Stimulated activated CD4-positive, alpha-beta T cell treated with anti-CD3 and anti-CD28 coated beads, Interleukin-4, amount 100 ng/mL, for 48 hours (primary cell): ENCODE measurements around the gene MAB21L2.
"Not testable (repeated sequence)": the region's sequence is repeated elsewhere in the genome, so short reads cannot be mapped to it uniquely, and the experiment has no call there.

Experiments
- DNase-seq, 2 donors: peaks; one replicate each; pipeline ENCODE4 v3.0.0-alpha.2; 2020; ENCODE audit warnings: low read depth in 2 of 2

The MAB21L2 gene

GRCh38 chr4:150582146-150582872 is at the start of gene MAB21L2:
MAB21L2 (plus strand) TSS chr4:150582151; CDS start chr4:150583030, 879 bp downstream.
- DNase-seq: no peak

GRCh38 chr4:150533673-150534072 is 48.3 kb upstream of the MAB21L2 start:
- DNase-seq: no peak

GRCh38 chr4:150534818-150535217 is 47.1 kb upstream of the MAB21L2 start:
- DNase-seq: no peak

- DNase-seq: not testable (repeated sequence)
These were observed 44.0 kb upstream of the MAB21L2 start for GRCh38 chr4:150537911-150538310.

- no peak for DNase-seq
These were observed 41.4 kb upstream of the MAB21L2 start for GRCh38 chr4:150540536-150540935.

- DNase-seq: no peak
These were observed 41.0 kb upstream of the MAB21L2 start for GRCh38 chr4:150540959-150541360.

GRCh38 chr4:150541681-150542080 is 40.3 kb upstream of the MAB21L2 start:
- DNase-seq: no peak

GRCh38 chr4:150543042-150543441 is 38.9 kb upstream of the MAB21L2 start:
- no peak for DNase-seq

GRCh38 chr4:150546286-150546685 is 35.7 kb upstream of the MAB21L2 start:
- no peak for DNase-seq

GRCh38 chr4:150547154-150547838 is 34.7 kb upstream of the MAB21L2 start:
- no peak for DNase-seq

- not testable (repeated sequence) for DNase-seq
These were observed 24.1 kb upstream of the MAB21L2 start for GRCh38 chr4:150557811-150558210.

GRCh38 chr4:150561143-150561737 is 20.7 kb upstream of the MAB21L2 start:
- no peak for DNase-seq

GRCh38 chr4:150562250-150562649 is 19.7 kb upstream of the MAB21L2 start:
- no peak for DNase-seq

- no peak for DNase-seq
These were observed 19.2 kb upstream of the MAB21L2 start for GRCh38 chr4:150562751-150563150.

GRCh38 chr4:150564967-150565366 is 17.0 kb upstream of the MAB21L2 start:
- not testable (repeated sequence) for DNase-seq

GRCh38 chr4:150567070-150567469 is 14.9 kb upstream of the MAB21L2 start:
- no peak for DNase-seq

GRCh38 chr4:150569384-150569987 is 12.5 kb upstream of the MAB21L2 start:
- no peak for DNase-seq

- DNase-seq: no peak
These were observed 11.9 kb upstream of the MAB21L2 start for GRCh38 chr4:150569998-150570535.

- DNase-seq: no peak
These were observed 11.1 kb upstream of the MAB21L2 start for GRCh38 chr4:150570862-150571261.

- no peak for DNase-seq
These were observed 9.0 kb upstream of the MAB21L2 start for GRCh38 chr4:150572704-150573504.

- no peak for DNase-seq
These were observed 8.4 kb upstream of the MAB21L2 start for GRCh38 chr4:150573534-150573933.
